Stomach (tissue), 4 donors: Measurements from ENCODE around the gene TMEM37.

Experiments
- CTCF ChIP-seq, 7 experiments: fragments of 450-650 bp in 4 of 7; fragments of 200-600 bp in 3 of 7; sonication (generic) in 3 of 7; IDR thresholded peaks; one replicate each; pipeline ENCODE4 v1.5.1; 2016 to 2019; ENCODE audit warnings: antibody characterized with exemption in 7 of 7, control low read depth in 2 of 7, mild to moderate bottlenecking in 1 of 7
- EP300 ChIP-seq: sonication (generic); formaldehyde crosslinking; IDR thresholded peaks from one replicate; pipeline ENCODE4 v1.6.1; 2017; ENCODE audit warnings: antibody characterized with exemption
- POLR2A ChIP-seq, 4 donors: fragments of 450-650 bp; IDR thresholded peaks; one replicate each; pipeline ENCODE4 v1.6.1; 2016; ENCODE audit warnings: antibody characterized with exemption in 4 of 4, control low read depth in 2 of 4, mild to moderate bottlenecking in 1 of 4, moderate library complexity in 1 of 4
- POLR2AphosphoS5 ChIP-seq, 3 donors: sonication (generic); formaldehyde crosslinking; IDR thresholded peaks; one replicate each; pipeline ENCODE4 v1.6.1; 2016; ENCODE audit warnings: antibody characterized with exemption in 3 of 3

- TF ChIP-seq POLR2A (IDR thresholded peaks at IDR 0.05) = no peak
- TF ChIP-seq CTCF (IDR thresholded peaks at IDR 0.05) = no peak
- TF ChIP-seq POLR2AphosphoS5 (IDR thresholded peaks at IDR 0.05) = no peak
- no peak for TF ChIP-seq EP300
These were observed 42.1 kb downstream of the TMEM37 start for GRCh38 chr2:119473621-119474370.
